Measurements from ENCODE around the gene SMG1.

The SMG1 gene

GRCh38 chr16:18834864-18835263 is 91.3 kb downstream of the SMG1 start:
- CTCF ChIA-PET, result interaction anchor here (0.9 kb wide), 1 partner anchor 17 kb away, joined by 5 read pairs; no protein-coding TSS in a partner anchor
- DNase-seq (ENCODE audit: low spot score), result no peak
- TF ChIP-seq, protein P1, sequence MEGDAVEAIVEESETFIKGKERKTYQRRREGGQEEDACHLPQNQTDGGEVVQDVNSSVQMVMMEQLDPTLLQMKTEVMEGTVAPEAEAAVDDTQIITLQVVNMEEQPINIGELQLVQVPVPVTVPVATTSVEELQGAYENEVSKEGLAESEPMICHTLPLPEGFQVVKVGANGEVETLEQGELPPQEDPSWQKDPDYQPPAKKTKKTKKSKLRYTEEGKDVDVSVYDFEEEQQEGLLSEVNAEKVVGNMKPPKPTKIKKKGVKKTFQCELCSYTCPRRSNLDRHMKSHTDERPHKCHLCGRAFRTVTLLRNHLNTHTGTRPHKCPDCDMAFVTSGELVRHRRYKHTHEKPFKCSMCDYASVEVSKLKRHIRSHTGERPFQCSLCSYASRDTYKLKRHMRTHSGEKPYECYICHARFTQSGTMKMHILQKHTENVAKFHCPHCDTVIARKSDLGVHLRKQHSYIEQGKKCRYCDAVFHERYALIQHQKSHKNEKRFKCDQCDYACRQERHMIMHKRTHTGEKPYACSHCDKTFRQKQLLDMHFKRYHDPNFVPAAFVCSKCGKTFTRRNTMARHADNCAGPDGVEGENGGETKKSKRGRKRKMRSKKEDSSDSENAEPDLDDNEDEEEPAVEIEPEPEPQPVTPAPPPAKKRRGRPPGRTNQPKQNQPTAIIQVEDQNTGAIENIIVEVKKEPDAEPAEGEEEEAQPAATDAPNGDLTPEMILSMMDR (conservative IDR thresholded peaks at IDR 0.05; ENCODE audit: low read depth), result no peak

GRCh38 chr16:18833707-18834505 is 92.3 kb downstream of the SMG1 start:
- TF ChIP-seq, protein P1 (conservative IDR thresholded peaks at IDR 0.05; ENCODE audit: low read depth), result no peak
- POLR2A ChIA-PET (ENCODE audit: low non-redundant PET), result no interaction called here
- CTCF ChIA-PET, result no interaction called here
- no peak for DNase-seq (ENCODE audit: low spot score)
- no peak overlapping the region for H3K27ac ChIP-seq

More at GRCh38 chr16:18834864-18835263, 91.3 kb downstream of the SMG1 start:
- H3K27ac ChIP-seq, result no peak overlapping the region
- POLR2A ChIA-PET (ENCODE audit: low non-redundant PET), result no interaction called here

GRCh38 chr16:18832613-18833012 is 93.6 kb downstream of the SMG1 start:
- TF ChIP-seq, protein P1 (conservative IDR thresholded peaks at IDR 0.05; ENCODE audit: low read depth), result no peak
- CTCF ChIA-PET, result no interaction called here
- POLR2A ChIA-PET (ENCODE audit: low non-redundant PET), result no interaction called here
- H3K27ac ChIP-seq, result no peak overlapping the region
- no peak for DNase-seq (ENCODE audit: low spot score)

DNA sequence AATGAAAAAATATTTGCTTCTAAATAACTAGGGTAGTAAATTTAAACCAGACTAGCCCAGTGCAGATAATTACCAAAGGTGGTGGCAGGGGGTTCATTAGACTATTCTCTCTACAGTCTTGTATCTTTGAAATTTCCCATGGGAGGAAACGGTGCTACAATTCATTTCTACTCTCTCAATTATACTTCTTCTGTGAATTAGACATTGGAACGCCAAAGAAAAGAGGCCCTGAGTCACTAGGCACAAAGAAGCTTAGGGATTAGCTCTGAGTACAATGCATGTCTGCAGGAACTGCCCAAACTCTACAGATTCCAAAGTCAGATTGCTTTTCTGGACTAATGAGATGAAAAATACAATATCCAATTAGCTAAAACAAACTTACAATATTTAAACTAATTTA is 94.2 kb downstream of the SMG1 start:
- ChIA-PET CTCF (no interaction called here), POLR2A (ENCODE audit: low non-redundant PET) (interaction anchor here (0.6 kb wide), 1 partner anchor 30 kb away, joined by 3 read pairs; the partner anchor contains the start of gene ARL6IP1)
- no peak for DNase-seq (ENCODE audit: low spot score)

DNA sequence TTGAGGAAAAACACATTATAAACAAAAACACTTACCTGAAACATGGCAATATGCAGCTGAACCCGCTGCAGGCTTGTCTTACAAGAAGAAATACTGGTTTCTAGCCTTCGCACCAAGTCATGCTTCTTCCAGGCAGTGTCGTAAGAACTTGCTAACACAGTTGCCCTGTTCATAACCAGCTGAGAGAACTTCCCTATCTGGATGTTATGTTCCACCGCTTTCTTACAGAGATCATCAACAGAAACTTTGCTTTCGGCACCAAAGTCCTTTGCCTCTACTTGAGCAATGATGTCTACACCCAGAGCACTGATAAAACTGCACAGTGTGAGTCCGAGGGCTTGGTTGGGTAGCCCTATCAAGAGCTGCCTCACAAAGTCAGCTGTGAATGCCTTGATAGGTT is 97.0 kb downstream of the SMG1 start:
- TF ChIP-seq, protein P1 (conservative IDR thresholded peaks at IDR 0.05; ENCODE audit: low read depth), result no peak
- ChIA-PET POLR2A (ENCODE audit: low non-redundant PET) (no interaction called here), CTCF (interaction anchor here (0.6 kb wide), 1 partner anchor 11 kb away, joined by 3 read pairs; no protein-coding TSS in a partner anchor)
- DNase-seq (ENCODE audit: low spot score), result no peak
- no peak overlapping the region for H3K27ac ChIP-seq

More for the DNA sequence above, 94.2 kb downstream of the SMG1 start:
- TF ChIP-seq, protein P1 (conservative IDR thresholded peaks at IDR 0.05; ENCODE audit: low read depth), result no peak
- H3K27ac ChIP-seq, result no peak overlapping the region

GRCh38 chr16:18827890-18828289 is 98.3 kb downstream of the SMG1 start:
- ChIA-PET POLR2A (ENCODE audit: low non-redundant PET) (no interaction called here), CTCF (no interaction called here)
- TF ChIP-seq, protein P1 (conservative IDR thresholded peaks at IDR 0.05; ENCODE audit: low read depth), result no peak
- H3K27ac ChIP-seq, result no peak overlapping the region
- no peak for DNase-seq (ENCODE audit: low spot score)

Data from RWPE1 (cell line).